Measurements from ENCODE around the gene OR2W3. TPM values are rescaled to one million over a fixed set of nuclear protein-coding genes. Genes with fewer than 3 reads are reported as not detected.

Gene OR2W3
- total RNA-seq, 1 experiment from 2014 or later, result not detected

DNA sequence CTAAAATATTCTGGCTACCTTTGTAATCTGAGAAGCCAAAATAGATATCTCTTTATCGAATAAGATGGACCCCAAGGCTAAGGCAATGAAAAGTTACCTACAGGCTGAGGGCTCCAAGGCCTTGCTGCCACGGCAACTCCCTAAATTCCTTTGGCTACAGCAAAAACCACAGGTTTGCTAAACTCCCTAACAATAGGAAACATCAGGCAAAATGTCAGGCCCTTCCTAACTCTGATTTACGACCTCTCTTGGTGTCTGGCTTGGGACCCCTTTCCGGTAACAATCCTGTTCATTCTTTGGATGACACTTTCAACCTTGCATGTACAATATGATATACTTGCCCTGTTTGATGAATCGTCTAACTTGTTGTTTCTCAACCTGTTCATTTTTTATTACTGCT, 13.4 kb downstream of the OR2W3 start:
- no peak for DNase-seq
- Histone ChIP-seq H3K79me2 (ENCODE audit: low read depth) (no peaks in the 10 kb centered on the region), H3K27me3 (ENCODE audit: insufficient read depth, low read depth) (no peaks in the 10 kb centered on the region), H3F3A (ENCODE audit: insufficient read depth, low read depth) (no peaks in the 10 kb centered on the region), H3K4me1 (replicated peaks; ENCODE audit: insufficient read depth) (no peaks in the 10 kb centered on the region), H3K4me2 (no peak overlapping the region), H4K20me1 (ENCODE audit: insufficient read depth) (no peaks in the 10 kb centered on the region), H3K9me2 (ENCODE audit: insufficient read depth) (no peaks in the 10 kb centered on the region), H3K36me3 (ENCODE audit: low read depth) (no peaks in the 10 kb centered on the region), H3K4me3 (no peak overlapping the region), H2AFZ (no peak overlapping the region), H3K27ac (no peak overlapping the region), H3K9me3 (ENCODE audit: insufficient read depth, low read depth) (no peaks in the 10 kb centered on the region)
- CTCF ChIA-PET, result no interaction called here
- no TSS peak for BruUV-seq (replicated peaks)
- POLR2A ChIA-PET (ENCODE audit: unreplicated experiment), result no interaction called here
- no peak for TF ChIP-seq EZH2 (IDR thresholded peaks at IDR 0.05; ENCODE audit: low read depth)
- TF ChIP-seq, protein P1, sequence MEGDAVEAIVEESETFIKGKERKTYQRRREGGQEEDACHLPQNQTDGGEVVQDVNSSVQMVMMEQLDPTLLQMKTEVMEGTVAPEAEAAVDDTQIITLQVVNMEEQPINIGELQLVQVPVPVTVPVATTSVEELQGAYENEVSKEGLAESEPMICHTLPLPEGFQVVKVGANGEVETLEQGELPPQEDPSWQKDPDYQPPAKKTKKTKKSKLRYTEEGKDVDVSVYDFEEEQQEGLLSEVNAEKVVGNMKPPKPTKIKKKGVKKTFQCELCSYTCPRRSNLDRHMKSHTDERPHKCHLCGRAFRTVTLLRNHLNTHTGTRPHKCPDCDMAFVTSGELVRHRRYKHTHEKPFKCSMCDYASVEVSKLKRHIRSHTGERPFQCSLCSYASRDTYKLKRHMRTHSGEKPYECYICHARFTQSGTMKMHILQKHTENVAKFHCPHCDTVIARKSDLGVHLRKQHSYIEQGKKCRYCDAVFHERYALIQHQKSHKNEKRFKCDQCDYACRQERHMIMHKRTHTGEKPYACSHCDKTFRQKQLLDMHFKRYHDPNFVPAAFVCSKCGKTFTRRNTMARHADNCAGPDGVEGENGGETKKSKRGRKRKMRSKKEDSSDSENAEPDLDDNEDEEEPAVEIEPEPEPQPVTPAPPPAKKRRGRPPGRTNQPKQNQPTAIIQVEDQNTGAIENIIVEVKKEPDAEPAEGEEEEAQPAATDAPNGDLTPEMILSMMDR (conservative IDR thresholded peaks at IDR 0.05), result no peak
- intact Hi-C loops (cut with micrococcal nuclease; ENCODE audit: unreplicated experiment), result no loop called here

DNA sequence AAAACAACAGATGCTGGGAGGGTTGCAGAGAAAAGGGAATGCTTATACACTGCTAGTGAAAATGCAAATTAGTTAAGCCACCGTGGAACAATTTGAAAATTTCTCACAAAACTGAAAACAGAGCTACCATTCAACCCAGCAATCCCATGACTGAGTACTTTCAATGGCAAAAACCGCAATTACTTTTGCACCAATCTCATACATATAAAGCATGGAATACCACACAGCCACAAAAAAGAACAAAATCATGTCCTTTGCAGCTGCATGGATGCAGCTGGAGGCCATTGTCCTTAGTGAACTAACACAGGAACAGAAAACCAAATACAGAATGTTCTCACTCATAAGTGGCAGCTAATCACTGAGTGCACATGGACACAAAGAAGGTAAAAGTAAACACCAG, 18.4 kb downstream of the OR2W3 start:
- BruUV-seq (replicated peaks), result no TSS peak
- H3K9me2 ChIP-seq (ENCODE audit: insufficient read depth), result no peaks in the 10 kb centered on the region
- no peaks in the 10 kb centered on the region for H3F3A ChIP-seq (ENCODE audit: insufficient read depth, low read depth)
- ChIA-PET POLR2A (ENCODE audit: unreplicated experiment) (no interaction called here), CTCF (no interaction called here)
- no peaks in the 10 kb centered on the region for H3K79me2 ChIP-seq (ENCODE audit: low read depth)
- no peak overlapping the region for H3K27ac ChIP-seq
- H3K27me3 ChIP-seq (ENCODE audit: insufficient read depth, low read depth), result no peaks in the 10 kb centered on the region
- no peak overlapping the region for H3K4me2 ChIP-seq
- no peak overlapping the region for H3K4me3 ChIP-seq
- no peaks in the 10 kb centered on the region for H3K36me3 ChIP-seq (ENCODE audit: low read depth)
- DNase-seq, result no peak
- no peaks in the 10 kb centered on the region for H3K9me3 ChIP-seq (ENCODE audit: insufficient read depth, low read depth)
- H2AFZ ChIP-seq, result no peak overlapping the region
- intact Hi-C loops (cut with micrococcal nuclease; ENCODE audit: unreplicated experiment), result no loop called here
- H4K20me1 ChIP-seq (ENCODE audit: insufficient read depth), result no peaks in the 10 kb centered on the region
- H3K4me1 ChIP-seq (replicated peaks; ENCODE audit: insufficient read depth), result no peaks in the 10 kb centered on the region
- no peak for TF ChIP-seq EZH2 (IDR thresholded peaks at IDR 0.05; ENCODE audit: low read depth)
- TF ChIP-seq, protein P1 (conservative IDR thresholded peaks at IDR 0.05), result no peak

DNA sequence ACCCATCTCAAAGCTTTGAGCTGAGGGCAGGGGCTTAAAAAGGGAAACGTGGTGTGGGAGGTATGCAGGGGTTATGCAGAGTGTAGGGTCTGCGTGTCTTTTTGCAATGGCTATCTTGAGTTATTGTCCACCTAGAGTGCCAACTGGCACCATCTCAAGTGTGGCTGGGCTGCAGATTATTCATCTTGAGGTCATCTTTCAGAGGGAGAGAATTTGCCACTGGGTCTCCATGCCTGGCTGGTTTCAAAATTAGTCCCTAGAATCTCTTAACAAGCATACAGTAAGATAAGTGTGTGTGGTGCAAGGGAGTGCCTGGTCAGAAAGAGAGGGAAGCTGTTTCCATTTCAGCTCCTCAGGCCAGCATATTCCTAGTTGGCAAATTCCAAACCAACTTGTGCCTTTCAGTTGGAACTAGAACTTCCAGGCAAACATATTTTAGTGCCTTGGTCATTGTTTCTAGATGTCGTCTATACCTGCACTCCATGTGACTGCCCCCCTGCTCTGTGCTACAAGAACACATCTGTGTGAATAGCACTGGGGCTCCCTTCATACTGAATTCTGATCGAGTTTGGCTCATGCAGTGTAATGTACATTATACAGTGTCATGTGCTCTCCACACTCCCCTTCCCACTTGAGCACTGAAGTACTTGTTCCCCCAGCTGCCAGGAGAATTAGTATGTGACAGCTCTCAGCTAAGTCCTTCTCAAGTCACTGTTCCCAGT, 19.7 kb downstream of the OR2W3 start:
- no peak for DNase-seq
- ChIA-PET POLR2A (ENCODE audit: unreplicated experiment) (no interaction called here), CTCF (no interaction called here)
- Histone ChIP-seq H3K9me3 (ENCODE audit: insufficient read depth, low read depth) (no peaks in the 10 kb centered on the region), H3K79me2 (ENCODE audit: low read depth) (no peaks in the 10 kb centered on the region), H3K27me3 (ENCODE audit: insufficient read depth, low read depth) (no peaks in the 10 kb centered on the region), H3K36me3 (ENCODE audit: low read depth) (no peaks in the 10 kb centered on the region), H3K4me1 (replicated peaks; ENCODE audit: insufficient read depth) (no peaks in the 10 kb centered on the region), H4K20me1 (ENCODE audit: insufficient read depth) (no peaks in the 10 kb centered on the region), H3F3A (ENCODE audit: insufficient read depth, low read depth) (no peaks in the 10 kb centered on the region), H3K9me2 (ENCODE audit: insufficient read depth) (no peaks in the 10 kb centered on the region), H3K4me2 (no peak overlapping the region), H3K4me3 (no peak overlapping the region), H3K27ac (no peak overlapping the region), H2AFZ (no peak overlapping the region)
- TF ChIP-seq, protein P1 (conservative IDR thresholded peaks at IDR 0.05), result no peak
- no peak for TF ChIP-seq EZH2 (IDR thresholded peaks at IDR 0.05; ENCODE audit: low read depth)
- no TSS peak for BruUV-seq (replicated peaks)
- intact Hi-C loops (cut with micrococcal nuclease; ENCODE audit: unreplicated experiment), result no loop called here
